Measurements from ENCODE around the gene TUBGCP3. TPM values are rescaled to one million over a fixed set of nuclear protein-coding genes. Genes with fewer than 3 reads are reported as not detected.

The TUBGCP3 gene
- total and polyA plus RNA-seq, 2 donors (not counting 1 experiment from before 2014, with no cell fraction given) = 30.6 to 65.1 TPM

- ChIA-PET CTCF (no interaction called here), POLR2A (no interaction called here)
- TF ChIP-seq EZH2 (IDR thresholded peaks at IDR 0.05; ENCODE audit: borderline replicate concordance, insufficient read depth, low read depth, low read length, poor library complexity, severe bottlenecking) = no peak
- TF ChIP-seq, protein P1, sequence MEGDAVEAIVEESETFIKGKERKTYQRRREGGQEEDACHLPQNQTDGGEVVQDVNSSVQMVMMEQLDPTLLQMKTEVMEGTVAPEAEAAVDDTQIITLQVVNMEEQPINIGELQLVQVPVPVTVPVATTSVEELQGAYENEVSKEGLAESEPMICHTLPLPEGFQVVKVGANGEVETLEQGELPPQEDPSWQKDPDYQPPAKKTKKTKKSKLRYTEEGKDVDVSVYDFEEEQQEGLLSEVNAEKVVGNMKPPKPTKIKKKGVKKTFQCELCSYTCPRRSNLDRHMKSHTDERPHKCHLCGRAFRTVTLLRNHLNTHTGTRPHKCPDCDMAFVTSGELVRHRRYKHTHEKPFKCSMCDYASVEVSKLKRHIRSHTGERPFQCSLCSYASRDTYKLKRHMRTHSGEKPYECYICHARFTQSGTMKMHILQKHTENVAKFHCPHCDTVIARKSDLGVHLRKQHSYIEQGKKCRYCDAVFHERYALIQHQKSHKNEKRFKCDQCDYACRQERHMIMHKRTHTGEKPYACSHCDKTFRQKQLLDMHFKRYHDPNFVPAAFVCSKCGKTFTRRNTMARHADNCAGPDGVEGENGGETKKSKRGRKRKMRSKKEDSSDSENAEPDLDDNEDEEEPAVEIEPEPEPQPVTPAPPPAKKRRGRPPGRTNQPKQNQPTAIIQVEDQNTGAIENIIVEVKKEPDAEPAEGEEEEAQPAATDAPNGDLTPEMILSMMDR (IDR thresholded peaks at IDR 0.05) = no peak
Observed at GRCh38 chr13:112637017-112637801, 49.3 kb upstream of the TUBGCP3 start.

GRCh38 chr13:112636401-112636975, 48.5 kb upstream of the TUBGCP3 start:
- no peak overlapping the region for H3K27ac Mint-ChIP-seq
- ChIA-PET POLR2A (no interaction called here), CTCF (no interaction called here)
- no peaks in the 10 kb centered on the region for H4K20me1 ChIP-seq (ENCODE audit: control insufficient read depth, insufficient read depth, low read length, poor library complexity, severe bottlenecking)
- no peak overlapping the region for H2AFZ ChIP-seq (ENCODE audit: insufficient read depth, low read depth, low read length, poor library complexity, severe bottlenecking)
- peaks cover 24% of the 10 kb centered on the region for H3K27me3 Mint-ChIP-seq
- ATAC-seq (ENCODE audit: low read depth) (no peak), DNase-seq (no peak)
- H3K4me1 ChIP-seq (ENCODE audit: control insufficient read depth in 2 of 2, insufficient read depth in 2 of 2, low read length in 2 of 2) = peaks cover 0 to 9% of the 10 kb centered on the region in 2 donors
- H3K27me3 ChIP-seq (replicated peaks in 1 of 4; ENCODE audit: control extremely low read depth in 1 of 4, control insufficient read depth in 3 of 4, insufficient read depth in 4 of 4, low read length in 3 of 4) = peaks cover 0 to 26% (median 4%) of the 10 kb centered on the region in 4 experiments
- no peaks in the 10 kb centered on the region for H3K79me2 ChIP-seq (ENCODE audit: control insufficient read depth, insufficient read depth, low read length)
- no peaks in the 10 kb centered on the region for H3K9me3 Mint-ChIP-seq (ENCODE audit: insufficient read depth)
- intact Hi-C loops (cut with micrococcal nuclease) = no loop called here
- no peak overlapping the region for H3K4me3 Mint-ChIP-seq
- no peak overlapping the region for H3K27ac ChIP-seq (ENCODE audit: low read length in 2 of 2)
- no peak overlapping the region for H3K4me3 ChIP-seq (ENCODE audit: control extremely low read depth in 1 of 5, extremely low read depth in 1 of 5, insufficient read depth in 1 of 5, low read depth in 2 of 5, low read length in 4 of 5)
- H3K4me2 ChIP-seq (replicated peaks; ENCODE audit: low read depth, low read length, poor library complexity, severe bottlenecking) = no peak overlapping the region
- H3K36me3 ChIP-seq (replicated peaks in 1 of 2; ENCODE audit: control extremely low read depth in 1 of 2, control insufficient read depth in 1 of 2, extremely low read depth in 1 of 2, insufficient read depth in 2 of 2, low read length in 1 of 2) = no peaks in the 10 kb centered on the region
- no peak overlapping the region for H3K9ac ChIP-seq (ENCODE audit: low read length)
- peaks cover 7% of the 10 kb centered on the region for H3K4me1 Mint-ChIP-seq
- peaks cover 0 to 8% (median 0%) of the 10 kb centered on the region in 3 donors for H3K9me3 ChIP-seq (ENCODE audit: control extremely low read depth in 1 of 3, control insufficient read depth in 2 of 3, insufficient read depth in 1 of 3, low read length in 2 of 3)
- WGBS (ENCODE audit: insufficient coverage) = 95% methylated on average over 19 of the region's 19 CpGs
- no peak for TF ChIP-seq EZH2 (IDR thresholded peaks at IDR 0.05; ENCODE audit: borderline replicate concordance, insufficient read depth, low read depth, low read length, poor library complexity, severe bottlenecking)
- TF ChIP-seq, protein P1 (IDR thresholded peaks at IDR 0.05) = no peak

More at GRCh38 chr13:112637017-112637801, 49.3 kb upstream of the TUBGCP3 start:
- H3K27me3 Mint-ChIP-seq = peaks cover 24% of the 10 kb centered on the region
- no peak overlapping the region for H3K4me2 ChIP-seq (replicated peaks; ENCODE audit: low read depth, low read length, poor library complexity, severe bottlenecking)
- peaks cover 0 to 8% (median 0%) of the 10 kb centered on the region in 3 donors for H3K9me3 ChIP-seq (ENCODE audit: control extremely low read depth in 1 of 3, control insufficient read depth in 2 of 3, insufficient read depth in 1 of 3, low read length in 2 of 3)
- H3K36me3 ChIP-seq (replicated peaks in 1 of 2; ENCODE audit: control extremely low read depth in 1 of 2, control insufficient read depth in 1 of 2, extremely low read depth in 1 of 2, insufficient read depth in 2 of 2, low read length in 1 of 2) = no peaks in the 10 kb centered on the region
- peaks cover 10% of the 10 kb centered on the region for H3K4me1 Mint-ChIP-seq
- no peaks in the 10 kb centered on the region for H3K9me3 Mint-ChIP-seq (ENCODE audit: insufficient read depth)
- H3K9ac ChIP-seq (ENCODE audit: low read length) = no peak overlapping the region
- H4K20me1 ChIP-seq (ENCODE audit: control insufficient read depth, insufficient read depth, low read length, poor library complexity, severe bottlenecking) = no peaks in the 10 kb centered on the region
- no peak overlapping the region for H3K27ac Mint-ChIP-seq
- H3K4me3 ChIP-seq (ENCODE audit: control extremely low read depth in 1 of 5, extremely low read depth in 1 of 5, insufficient read depth in 1 of 5, low read depth in 2 of 5, low read length in 4 of 5) = no peak overlapping the region
- H3K27ac ChIP-seq (ENCODE audit: low read length in 2 of 2) = no peak overlapping the region
- DNase-seq = no peak
- H2AFZ ChIP-seq (ENCODE audit: insufficient read depth, low read depth, low read length, poor library complexity, severe bottlenecking) = no peak overlapping the region
- H3K27me3 ChIP-seq (replicated peaks in 1 of 4; ENCODE audit: control extremely low read depth in 1 of 4, control insufficient read depth in 3 of 4, insufficient read depth in 4 of 4, low read length in 3 of 4) = peaks cover 0 to 26% (median 4%) of the 10 kb centered on the region in 4 experiments
- ATAC-seq (ENCODE audit: low read depth) = no peak
- intact Hi-C loops (cut with micrococcal nuclease) = no loop called here
- H3K4me1 ChIP-seq (ENCODE audit: control insufficient read depth in 2 of 2, insufficient read depth in 2 of 2, low read length in 2 of 2) = peaks cover 5 to 15% of the 10 kb centered on the region in 2 donors
- 93% methylated on average over 20 of the region's 27 CpGs for WGBS (ENCODE audit: insufficient coverage)
- H3K79me2 ChIP-seq (ENCODE audit: control insufficient read depth, insufficient read depth, low read length) = no peaks in the 10 kb centered on the region
- no peak overlapping the region for H3K4me3 Mint-ChIP-seq

All from B cell (primary cell).